ENCODE measurements around the gene EIF4H. TPM values are rescaled to one million over a fixed set of nuclear protein-coding genes. Genes with fewer than 3 reads are reported as not detected.
A peak's percentile ranks its signal among the peaks of the same experiment; 100 is the strongest.
"Not testable (repeated sequence)": the region's sequence is repeated elsewhere in the genome, so short reads cannot be mapped to it uniquely, and the experiment has no call there.

Gene EIF4H
- total RNA-seq = 172 TPM
- long read RNA-seq, transcript EIF4H-202 (6 exons, 2,503 nt) = major isoform, 454 of 580 reads
- long read RNA-seq, transcript EIF4H-201 (7 exons, 2,679 nt) = minor isoform, 9 of 580 reads
- long read RNA-seq, partial matches to known transcripts = 7 of 580 reads
- long read RNA-seq, other reads (novel, unspliced or antisense) = 110 of 580 reads

GRCh38 chr7:74173866-74174605 is at the start of gene EIF4H:
EIF4H (plus strand) TSS chr7:74174356; CDS start chr7:74174384, 28 bp downstream.
- peak; percentile 98 for ATAC-seq
- DNase-seq = peak; percentile 99
- intact Hi-C loops (cut with micrococcal nuclease) = no loop called here

DNA sequence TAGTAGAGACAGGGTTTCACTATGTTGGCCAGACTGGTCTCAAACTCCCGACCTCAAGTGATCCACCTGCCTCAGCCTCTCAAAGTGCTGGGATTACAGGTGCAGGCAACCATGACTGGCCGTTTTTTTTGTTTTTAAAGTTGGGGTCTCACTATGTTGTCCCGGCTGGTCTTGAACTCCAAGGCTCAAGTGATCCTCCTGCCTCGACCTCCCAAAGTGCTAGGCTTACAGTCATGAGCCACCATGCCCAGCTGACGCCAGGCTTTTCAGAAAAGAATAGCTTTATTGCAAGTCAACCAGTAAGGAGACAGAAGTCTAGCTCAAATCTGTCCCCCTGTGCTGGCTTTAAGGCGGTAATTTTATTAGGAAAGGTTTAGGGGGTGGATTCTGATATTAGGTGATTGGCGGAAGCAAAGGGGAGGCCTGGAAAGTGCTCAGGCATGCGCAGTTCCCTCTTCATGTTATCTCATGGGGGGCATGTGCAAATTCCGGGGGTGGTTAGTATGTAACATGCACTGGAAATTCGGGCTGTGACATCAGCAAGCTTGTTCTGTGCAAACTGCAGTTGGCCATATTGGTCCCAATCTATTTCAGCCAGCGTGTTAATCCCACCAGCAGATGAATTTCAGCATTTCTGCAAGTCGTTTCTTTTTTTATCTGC is 47.8 kb upstream of the EIF4H start:
- DNase-seq = no peak
- no peak for ATAC-seq
- intact Hi-C loops (cut with micrococcal nuclease) = no loop called here

GRCh38 chr7:74129887-74130286 is 44.3 kb upstream of the EIF4H start:
- no peak for ATAC-seq
- no peak for DNase-seq
- intact Hi-C loops (cut with micrococcal nuclease) = no loop called here

DNA sequence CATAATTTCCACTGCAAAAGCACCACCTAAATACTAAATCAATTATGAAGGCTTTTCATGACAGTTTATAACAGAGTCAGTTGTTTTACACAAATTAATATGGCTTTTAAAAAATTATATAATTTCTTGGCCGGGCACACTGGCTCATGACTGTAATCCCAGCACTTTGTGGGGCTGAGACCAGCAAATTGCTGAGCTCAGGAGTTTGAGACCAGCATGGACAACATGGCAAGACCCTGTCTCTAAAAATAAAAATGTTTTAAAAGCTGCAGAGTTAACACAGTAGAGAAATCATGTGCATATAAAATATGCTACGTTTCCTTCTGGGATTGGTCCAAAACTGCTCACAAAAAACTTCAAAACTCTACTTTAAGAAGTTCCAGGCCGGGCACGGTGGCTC is 43.6 kb upstream of the EIF4H start:
- intact Hi-C loops (cut with micrococcal nuclease) = no loop called here
- ATAC-seq (no peak), DNase-seq (no peak)

GRCh38 chr7:74134117-74134620 is 40.0 kb upstream of the EIF4H start:
- intact Hi-C loops (cut with micrococcal nuclease) = no loop called here
- DNase-seq = no peak
- ATAC-seq = no peak

DNA sequence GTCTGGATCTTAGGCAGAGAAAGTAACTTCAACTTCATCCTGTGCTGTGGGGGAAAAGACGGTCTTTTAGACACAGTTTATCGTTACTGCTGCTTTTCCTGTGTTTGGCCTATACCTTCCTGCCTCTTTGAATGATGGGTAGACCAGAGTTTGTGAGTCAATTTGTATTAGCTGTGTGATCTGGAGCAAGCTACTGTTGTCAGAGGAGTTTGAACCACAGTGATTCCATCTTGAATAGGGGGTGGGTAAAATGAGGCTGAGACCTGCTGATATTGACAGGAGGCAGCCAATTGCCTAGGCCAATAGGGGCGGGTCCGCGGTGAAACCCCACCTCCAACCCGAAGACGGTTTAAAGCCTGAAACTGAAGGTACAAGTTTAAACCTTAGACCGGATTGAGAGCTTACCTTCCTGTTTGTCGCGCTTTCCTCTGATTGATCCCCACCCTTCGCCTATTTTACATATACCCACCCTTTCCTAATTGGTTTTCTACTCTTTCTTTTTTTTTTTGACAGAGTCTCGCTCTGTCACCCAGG is 35.8 kb upstream of the EIF4H start:
- no peak for DNase-seq
- ATAC-seq = no peak
- intact Hi-C loops (cut with micrococcal nuclease) = no loop called here

GRCh38 chr7:74138945-74139843 is 35.0 kb upstream of the EIF4H start:
- intact Hi-C loops (cut with micrococcal nuclease) = no loop called here
- DNase-seq = peak; percentile 47
- ATAC-seq = peak; percentile 79

- DNase-seq = no peak
- intact Hi-C loops (cut with micrococcal nuclease) = no loop called here
- ATAC-seq = no peak
Measured at GRCh38 chr7:74141705-74142104, 32.5 kb upstream of the EIF4H start.

- DNase-seq = no peak
- intact Hi-C loops (cut with micrococcal nuclease) = no loop called here
- ATAC-seq = no peak
Measured at GRCh38 chr7:74143383-74143782, 30.8 kb upstream of the EIF4H start.

DNA sequence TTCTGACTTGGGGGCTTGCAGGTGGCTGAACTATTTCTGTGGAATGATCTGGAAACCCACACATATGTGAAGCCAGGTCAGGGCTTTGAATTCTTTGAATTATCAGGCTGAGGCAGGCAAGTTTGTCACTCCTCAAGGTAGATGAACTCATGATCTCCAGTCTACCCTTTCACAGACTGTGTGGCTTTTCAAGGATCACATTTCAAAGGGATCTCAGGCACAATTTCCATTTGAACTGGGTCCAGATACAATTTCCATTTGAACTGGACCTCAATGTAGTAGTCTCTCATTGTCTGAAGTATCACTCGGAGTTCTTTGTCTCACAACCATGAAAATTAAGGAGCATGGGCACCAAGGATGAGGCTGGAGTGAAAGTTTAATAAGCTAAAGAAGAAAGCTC is 25.7 kb upstream of the EIF4H start:
- intact Hi-C loops (cut with micrococcal nuclease) = no loop called here
- ATAC-seq (no peak), DNase-seq (no peak)

DNA sequence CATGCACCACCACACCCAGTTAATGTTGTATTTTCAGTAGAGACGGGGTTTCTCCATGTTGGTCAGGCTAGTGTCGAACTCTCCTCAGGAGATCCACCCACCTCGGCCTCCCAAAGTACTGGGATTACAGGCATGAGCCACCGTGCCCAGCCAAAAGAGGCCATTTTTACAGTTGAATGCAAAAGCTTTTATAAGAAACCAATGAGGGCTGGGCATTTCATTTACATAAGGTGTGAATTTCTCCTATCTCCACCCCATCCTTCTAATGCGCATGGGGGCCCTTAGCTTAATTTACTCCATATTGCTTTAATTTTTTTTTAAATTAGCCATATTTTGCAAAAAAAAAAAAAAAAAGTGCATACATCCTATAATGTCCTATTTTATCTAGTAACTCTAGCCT is 25.1 kb upstream of the EIF4H start:
- intact Hi-C loops (cut with micrococcal nuclease) = no loop called here
- DNase-seq = no peak
- no peak for ATAC-seq

DNA sequence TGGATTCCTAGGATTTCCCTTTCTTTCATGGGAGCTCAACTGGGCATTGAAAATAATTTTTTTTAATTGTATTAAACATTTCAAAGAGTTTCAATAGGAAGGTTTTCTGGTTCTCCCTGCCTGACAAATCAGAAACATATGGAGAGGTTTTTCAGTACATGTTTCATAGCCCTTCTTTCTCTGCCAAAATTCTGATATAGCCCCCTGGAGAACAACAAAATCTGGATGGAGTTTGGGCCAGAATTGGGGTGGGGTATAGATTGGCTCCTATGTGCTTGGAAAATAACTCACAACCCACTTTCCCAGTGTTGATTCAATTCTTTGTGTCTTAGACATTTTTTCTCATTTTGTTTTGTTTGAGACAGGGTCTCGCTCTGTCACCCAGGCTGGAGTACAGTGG is 24.6 kb upstream of the EIF4H start:
- DNase-seq (no peak), ATAC-seq (no peak)
- intact Hi-C loops (cut with micrococcal nuclease) = no loop called here

- DNase-seq (no peak), ATAC-seq (no peak)
- intact Hi-C loops (cut with micrococcal nuclease) = no loop called here
Measured at GRCh38 chr7:74153736-74154135, 20.4 kb upstream of the EIF4H start.

GRCh38 chr7:74155810-74156395 is 18.3 kb upstream of the EIF4H start:
- intact Hi-C loops (cut with micrococcal nuclease) = no loop called here
- DNase-seq = no peak
- ATAC-seq = no peak

- no peak for DNase-seq
- intact Hi-C loops (cut with micrococcal nuclease) = no loop called here
- ATAC-seq = no peak
Measured at GRCh38 chr7:74157605-74158004, 16.6 kb upstream of the EIF4H start.

GRCh38 chr7:74164985-74165456 is 9.1 kb upstream of the EIF4H start:
- intact Hi-C loops (cut with micrococcal nuclease) = no loop called here
- DNase-seq (no peak), ATAC-seq (peak; percentile 43)

- intact Hi-C loops (cut with micrococcal nuclease) = no loop called here
- DNase-seq (no peak), ATAC-seq (no peak)
Measured at GRCh38 chr7:74165867-74166593, 8.1 kb upstream of the EIF4H start.

DNA sequence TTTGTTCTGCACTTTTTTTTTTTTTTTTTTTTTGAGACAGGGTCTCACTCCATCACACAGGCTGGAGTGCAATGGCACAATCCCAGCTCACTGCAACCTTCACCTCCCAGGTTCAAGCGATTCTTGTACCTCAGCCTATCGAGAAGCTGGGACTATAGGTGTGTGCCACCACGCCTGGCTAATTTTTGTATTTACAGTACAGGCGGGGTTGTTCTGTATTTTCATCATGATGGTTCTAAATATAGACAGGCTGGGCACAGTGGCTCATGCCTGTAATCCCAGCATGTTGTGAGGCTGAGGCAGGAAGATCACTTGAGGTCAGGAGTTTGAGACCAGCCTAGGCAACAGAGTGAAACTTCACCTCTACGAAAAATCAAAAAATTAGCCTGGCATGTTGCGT is 6.8 kb upstream of the EIF4H start:
- DNase-seq; intact Hi-C loops (cut with micrococcal nuclease): not testable (repeated sequence)
- ATAC-seq = peak; percentile 66

Data from left ventricle myocardium superior (tissue), 1 donor.